HG02981 (cell line): ENCODE results near the gene HIRA.

Experiments
- ATAC-seq: cut with Tn5 transposase; IDR thresholded peaks from one replicate; pipeline ENCODE4 v1.9.1; 2021; ENCODE audit warnings: mild to moderate bottlenecking, moderate library complexity; ENCODE audit not compliant: unreplicated experiment

Gene HIRA

GRCh38 chr22:19464546-19464945, 33.0 kb upstream of the HIRA start:
- ATAC-seq, result no peak

DNA sequence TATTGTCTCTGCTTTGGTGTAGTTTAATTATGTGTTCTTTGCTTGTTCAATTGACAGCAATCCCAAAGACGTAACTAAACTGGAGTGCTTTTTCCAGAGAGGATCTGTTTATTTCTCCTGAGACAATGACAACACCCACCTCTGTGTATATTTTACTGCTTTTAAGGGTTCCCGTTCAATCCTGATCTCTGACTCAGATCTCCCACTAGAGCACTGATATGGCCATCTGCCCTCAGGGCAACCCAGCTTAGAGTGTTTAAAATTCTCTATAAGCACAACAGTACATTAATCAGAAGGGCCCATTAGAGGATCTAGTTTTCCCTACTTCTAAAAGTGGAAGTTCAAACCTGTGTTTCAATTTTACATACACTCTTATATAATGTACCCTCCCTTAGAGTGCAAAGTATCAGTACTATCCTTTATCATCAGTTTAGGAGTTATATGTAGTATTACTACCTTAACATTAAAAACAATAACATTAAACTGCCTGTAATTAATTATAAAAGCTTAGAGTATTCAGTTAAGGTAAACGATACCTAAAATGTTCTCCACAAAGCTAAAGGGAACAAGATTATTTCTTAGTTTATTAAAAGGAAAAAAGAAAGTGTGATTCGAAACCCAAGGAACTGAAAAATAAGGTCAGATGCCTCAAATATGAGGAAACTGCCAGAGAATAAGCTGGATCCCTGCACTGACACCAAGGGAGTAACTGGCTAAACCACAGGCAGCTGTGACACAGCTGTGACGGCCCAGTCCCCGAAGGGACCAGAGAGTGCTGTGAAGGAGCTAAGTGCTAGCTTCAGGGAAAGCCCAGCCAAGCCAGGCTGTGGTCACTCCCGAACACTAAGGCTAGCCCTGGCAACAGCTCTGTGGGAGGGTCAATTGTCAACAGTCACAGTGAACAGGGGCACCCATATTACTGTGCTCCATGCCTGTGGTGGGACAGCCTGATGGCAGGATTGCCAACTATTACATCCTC, 32.2 kb upstream of the HIRA start:
- no peak for ATAC-seq

DNA sequence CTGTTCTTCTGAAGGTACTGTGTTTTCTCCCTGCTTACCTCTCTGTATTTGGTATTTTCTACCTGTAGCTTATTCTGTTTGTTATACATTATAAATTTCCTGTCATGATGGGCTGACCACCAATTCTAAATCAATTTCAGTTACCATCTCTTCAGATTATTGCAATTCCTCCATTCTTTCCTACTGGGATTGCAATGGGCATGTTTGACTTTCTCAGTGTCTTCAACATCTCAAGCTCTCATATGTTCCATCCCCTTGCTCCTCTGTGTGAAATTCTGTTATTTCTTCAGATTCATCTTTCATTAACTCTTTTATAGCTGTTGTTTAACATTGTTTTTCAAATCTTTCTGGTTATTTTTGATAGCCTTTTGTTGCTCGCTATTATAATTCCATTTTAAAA, 31.5 kb upstream of the HIRA start:
- ATAC-seq, result no peak

DNA sequence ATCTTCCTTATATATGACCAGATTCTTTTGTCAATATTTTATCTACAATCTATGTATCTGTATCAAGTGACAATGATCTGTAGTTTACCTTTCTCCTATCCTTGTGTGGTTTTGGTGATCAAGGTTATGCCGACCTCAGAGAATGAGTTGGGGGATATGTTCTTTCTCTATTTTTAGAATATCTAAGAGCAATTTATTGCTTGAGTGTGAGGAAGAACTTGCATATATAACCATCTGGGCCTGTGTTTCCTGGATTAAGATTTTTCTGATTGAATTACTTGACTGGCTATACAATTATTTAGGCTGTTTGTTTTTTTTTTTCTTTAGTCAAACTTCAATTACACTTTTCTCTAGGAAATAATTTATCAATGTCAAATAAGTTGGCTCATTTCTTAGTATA, 30.0 kb upstream of the HIRA start:
- no peak for ATAC-seq

DNA sequence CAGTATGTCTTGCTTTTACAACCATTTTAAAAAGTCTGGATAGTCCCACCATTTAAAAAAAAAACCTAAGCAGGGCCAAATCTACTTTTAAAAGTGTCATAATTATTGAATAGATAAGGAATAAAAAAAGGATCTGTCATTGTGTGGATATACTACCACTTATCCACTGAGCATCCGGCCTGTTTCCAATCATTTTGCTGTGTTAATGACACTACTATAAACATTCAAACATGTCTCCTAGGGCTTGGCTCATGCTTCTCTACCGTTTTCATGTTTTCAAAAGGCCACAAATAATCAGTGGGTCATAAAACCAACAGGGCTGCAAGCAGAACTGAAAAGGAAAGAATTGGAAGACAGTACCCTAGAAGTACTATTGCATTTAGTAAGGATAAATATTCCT, 28.5 kb upstream of the HIRA start:
- ATAC-seq, result no peak

- ATAC-seq, result no peak
Measured at GRCh38 chr22:19457828-19458428, 26.4 kb upstream of the HIRA start.

- no peak for ATAC-seq
Measured at GRCh38 chr22:19456541-19456940, 25.0 kb upstream of the HIRA start.

GRCh38 chr22:19455585-19456370, 24.2 kb upstream of the HIRA start:
- no peak for ATAC-seq

DNA sequence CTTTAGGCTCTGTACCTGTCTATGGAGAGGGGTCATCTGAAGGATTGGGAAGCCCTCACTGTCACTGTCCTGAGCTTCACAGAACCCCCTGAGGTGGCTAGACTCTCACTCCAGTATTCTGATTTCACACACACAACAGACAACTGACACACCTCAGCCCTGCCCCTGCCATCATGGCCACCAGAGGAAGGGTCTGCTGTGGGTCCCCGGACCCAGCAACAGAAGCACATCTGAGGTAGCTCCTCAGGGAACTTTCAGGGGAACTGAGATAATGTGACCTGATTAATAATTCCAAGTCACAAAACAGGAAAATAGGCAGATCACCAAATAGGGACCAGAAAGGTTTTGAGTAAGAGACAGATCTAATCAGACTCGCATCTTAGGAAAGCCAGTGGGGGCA, 23.5 kb upstream of the HIRA start:
- ATAC-seq, result no peak

- no peak for ATAC-seq
Measured at GRCh38 chr22:19454156-19454555, 22.6 kb upstream of the HIRA start.

DNA sequence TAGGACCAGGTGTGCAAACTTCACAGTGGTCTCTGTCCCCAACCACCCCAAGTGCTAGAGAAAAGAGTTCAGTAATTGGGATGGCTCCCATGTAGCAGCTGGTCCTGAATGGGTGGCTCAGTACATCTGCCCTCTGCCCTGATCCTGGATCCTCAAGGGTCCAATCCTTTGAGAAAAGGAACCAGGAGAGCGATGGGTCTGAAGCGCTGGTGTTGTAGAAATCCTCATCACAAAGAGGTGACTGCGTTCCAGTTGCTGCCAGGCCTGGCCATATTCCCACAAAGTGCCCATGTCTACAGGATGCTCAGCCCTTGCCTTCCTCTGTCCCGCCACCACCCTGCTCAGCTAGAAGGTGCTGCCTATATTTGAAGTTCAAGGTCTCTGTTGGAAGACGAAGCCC, 22.2 kb upstream of the HIRA start:
- no peak for ATAC-seq

GRCh38 chr22:19451570-19451969, 20.0 kb upstream of the HIRA start:
- no peak for ATAC-seq

DNA sequence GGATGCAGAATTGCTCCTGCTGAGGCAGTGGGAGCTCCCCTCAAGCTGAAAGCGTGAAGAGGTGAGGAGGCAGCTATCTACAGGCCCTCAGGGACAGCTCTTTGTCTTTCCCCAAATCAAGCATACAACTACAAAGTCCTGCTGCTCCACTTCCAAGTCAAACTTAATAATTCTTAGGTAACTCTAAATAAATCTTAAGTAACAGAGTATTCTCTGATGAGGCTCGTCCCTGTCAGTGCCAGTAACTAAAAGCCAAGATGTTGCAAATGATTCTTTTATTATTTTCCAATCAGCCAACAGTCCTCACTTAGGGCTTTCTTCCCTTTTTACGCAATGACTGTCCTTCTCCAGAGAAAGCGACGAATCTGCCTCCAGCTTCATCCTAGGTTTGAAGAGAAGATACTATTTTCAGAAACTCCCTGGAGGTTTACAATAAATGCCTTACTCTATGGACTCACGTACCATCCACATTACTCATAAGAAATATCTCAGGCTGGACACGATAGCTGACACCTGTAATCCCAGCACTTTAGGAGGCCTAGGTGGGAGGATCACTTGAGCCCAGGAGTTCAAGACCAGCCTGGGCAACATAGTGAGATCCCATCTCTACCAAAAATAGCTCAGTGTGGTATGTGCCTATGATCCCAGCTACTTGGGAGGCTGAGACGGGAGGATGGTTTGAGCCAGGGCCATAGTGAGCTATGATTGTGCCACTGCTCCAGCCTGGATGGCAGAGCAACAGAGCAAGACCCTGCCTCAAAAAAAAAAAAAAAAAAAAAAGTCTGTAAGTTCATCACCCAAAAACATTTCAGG, 19.0 kb upstream of the HIRA start:
- no peak for ATAC-seq

GRCh38 chr22:19449422-19449767, 17.9 kb upstream of the HIRA start:
- ATAC-seq, result no peak

GRCh38 chr22:19448739-19449421, 17.3 kb upstream of the HIRA start:
- ATAC-seq, result no peak

DNA sequence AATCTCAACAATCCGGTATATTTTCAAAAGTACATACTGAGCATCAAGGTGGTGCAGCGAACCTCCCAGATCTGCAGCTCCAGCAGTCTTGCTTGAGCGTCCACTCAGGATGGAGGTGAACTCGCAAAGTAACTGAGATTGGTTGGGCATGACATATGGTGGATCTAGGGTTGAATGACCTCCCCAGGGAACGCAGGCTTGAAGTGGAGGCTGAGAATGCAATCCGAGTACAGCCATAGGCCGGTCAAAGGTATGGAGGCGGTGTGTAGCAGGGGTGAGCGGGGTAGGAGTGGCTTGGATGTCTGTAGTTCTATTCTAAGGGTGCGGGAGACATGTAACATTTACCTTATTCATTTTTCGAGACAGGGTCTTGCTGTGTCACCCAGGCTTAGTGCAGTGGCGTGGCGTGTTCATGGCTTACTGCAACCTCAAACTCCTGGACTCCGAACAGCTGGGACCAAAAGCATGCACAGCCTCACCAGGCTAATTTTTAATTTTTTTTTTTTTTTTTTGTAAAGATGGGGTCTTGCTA, 16.6 kb upstream of the HIRA start:
- ATAC-seq, result no peak

DNA sequence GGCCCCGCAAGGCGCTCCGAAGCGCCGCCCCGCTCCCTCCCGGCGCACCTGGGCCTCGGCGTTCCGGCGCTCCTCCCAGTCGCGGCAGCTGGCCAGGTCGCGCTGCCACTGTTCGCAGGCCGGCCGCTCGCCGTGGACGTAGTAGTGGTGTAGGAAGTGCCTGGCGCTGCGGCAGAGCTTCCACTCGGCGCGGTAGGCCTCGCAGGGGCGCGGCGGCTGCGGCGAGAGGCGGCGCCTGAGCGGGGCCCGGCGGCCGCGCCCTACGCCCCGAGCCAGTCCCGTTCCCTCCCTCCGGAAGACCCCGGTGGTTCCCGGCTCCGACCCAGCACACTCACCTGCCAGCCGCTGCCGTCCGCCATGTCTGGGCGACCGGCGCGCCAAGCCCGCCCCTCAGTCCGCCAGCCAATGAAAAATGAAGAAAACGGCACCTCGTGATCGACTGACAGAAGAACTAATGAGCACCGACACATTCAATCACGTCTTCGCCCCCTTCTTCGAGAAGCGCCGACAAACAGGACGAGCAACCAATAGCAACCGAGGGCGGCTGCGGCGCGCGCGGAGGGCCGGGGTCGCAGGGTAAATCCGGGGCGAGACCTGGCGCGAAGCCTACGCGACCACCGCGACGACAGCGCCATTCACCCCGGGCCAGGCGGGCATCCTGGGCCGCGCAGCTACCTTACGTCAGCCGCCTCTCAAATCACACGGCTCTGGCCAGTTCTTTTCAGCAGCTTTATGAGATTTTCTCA, 16.0 kb upstream of the HIRA start, which contains the start of gene C22orf39:
TSS of gene C22orf39 (minus strand) at position 382 of the 746 bp plus-strand sequence. CDS start at position 359, 23 bp downstream.
- peak; percentile 70 for ATAC-seq

DNA sequence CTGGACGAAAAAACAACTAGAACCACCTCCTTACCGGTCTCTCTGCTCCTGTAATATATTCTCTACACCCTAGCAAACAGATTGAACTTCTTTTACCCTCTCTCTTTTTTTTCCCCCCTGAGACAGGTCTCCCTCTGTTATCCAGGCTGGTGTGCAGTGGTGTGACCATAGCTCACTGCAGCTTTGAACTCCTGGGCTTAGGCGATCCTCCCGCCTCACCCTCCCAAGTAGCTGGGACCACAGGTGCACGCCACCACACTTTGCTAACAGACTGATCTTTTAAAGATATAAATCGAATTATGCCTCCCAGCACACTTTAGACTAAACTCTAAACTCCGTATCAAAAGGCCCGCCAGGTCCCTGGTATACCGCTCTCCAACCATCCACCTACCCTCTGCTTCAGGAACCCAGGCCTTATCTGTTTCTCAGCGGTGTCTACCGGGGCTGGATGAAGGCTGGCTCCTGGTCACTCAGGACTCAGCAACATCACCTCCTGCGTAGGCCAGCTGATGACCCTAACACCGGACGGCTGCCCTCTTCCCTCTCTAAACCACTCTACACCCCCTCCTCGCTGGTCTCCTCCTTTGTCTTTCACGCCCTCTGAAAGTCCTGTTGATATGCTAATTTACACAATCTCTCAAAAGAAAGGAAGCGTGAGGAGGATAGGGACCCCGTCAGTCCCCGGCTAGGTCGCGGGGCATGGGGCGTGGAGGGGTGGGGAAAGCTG, 15.2 kb upstream of the HIRA start:
- ATAC-seq, result no peak
